GM13977 (cell line): ENCODE results near the gene BRME1.

Experiments
- DNase-seq: peaks from one replicate; pipeline ENCODE4 v3.0.0; 2012; ENCODE audit warnings: low spot score
- in situ Hi-C: fragments of 300-500 bp; cut with MboI; formaldehyde crosslinking; loops from one replicate; pipeline ENCODE4 v1.12.0; 2022; ENCODE audit warnings: low sequenced_read_pairs, low pct_unique_long_range_greater_than_20kb, mixed read lengths, inconsistent platforms; ENCODE audit not compliant: unreplicated experiment
- TF ChIP-seq, protein P1 (sequence below): IDR thresholded peaks from 2 replicates; pipeline ENCODE4 v1.5.1; 2012; ENCODE audit warnings: mild to moderate bottlenecking, control low read depth; ENCODE audit not compliant: insufficient read depth; ENCODE audit errors: extremely low read depth, missing control alignments

The BRME1 gene

DNA sequence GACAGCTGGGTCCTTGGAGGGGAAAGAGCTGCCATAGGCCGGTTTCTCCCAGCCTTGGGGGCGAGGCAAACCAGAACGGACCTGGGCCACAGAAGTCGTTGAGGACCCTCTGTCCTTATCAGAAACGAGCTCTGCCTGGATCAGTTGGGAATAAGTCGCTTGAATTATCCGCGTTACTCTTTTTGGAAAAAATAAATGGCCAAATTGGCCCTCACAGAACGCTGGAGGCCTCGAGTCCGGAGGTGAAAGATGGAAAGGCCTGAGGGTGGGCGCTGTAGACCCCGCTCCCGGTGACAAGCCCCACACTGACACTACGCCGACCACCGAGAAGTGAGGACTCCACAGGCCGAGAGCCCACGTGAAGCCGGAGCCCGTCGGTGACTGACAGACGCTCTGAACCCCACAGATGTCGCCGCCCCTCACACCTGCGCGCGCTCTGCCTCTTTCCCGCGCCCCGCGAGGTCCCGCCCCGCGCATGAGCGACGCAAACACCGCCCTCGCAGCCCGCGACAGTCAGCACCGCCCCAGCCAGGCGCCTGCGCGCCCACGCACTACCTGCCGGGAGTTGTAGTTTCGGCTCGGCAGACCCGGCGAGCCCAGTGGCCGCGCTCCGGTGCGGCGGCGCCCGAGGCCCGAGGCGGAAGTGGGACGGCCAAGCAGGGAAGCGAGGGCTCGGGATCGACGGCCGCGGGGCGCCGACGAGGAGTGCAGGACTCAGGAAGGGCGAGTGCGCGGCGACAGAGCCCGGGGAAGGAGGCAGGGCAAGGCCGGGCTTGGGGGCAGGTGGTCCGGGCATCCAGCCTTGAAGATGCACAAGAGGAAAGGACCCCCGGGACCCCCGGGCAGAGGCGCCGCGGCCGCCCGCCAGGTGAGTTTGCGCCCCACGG lies at the start of gene BRME1, which contains the start of gene CC2D1A:
Gene BRME1, minus strand, starts transcription at position 484 of the 887 bp plus-strand sequence. CDS start 1,225 bp downstream, outside the sequence.
Gene CC2D1A, plus strand, starts transcription at position 568 of the 887 bp plus-strand sequence. Its CDS starts 241 bp downstream, at position 809.
- TF ChIP-seq, protein P1, sequence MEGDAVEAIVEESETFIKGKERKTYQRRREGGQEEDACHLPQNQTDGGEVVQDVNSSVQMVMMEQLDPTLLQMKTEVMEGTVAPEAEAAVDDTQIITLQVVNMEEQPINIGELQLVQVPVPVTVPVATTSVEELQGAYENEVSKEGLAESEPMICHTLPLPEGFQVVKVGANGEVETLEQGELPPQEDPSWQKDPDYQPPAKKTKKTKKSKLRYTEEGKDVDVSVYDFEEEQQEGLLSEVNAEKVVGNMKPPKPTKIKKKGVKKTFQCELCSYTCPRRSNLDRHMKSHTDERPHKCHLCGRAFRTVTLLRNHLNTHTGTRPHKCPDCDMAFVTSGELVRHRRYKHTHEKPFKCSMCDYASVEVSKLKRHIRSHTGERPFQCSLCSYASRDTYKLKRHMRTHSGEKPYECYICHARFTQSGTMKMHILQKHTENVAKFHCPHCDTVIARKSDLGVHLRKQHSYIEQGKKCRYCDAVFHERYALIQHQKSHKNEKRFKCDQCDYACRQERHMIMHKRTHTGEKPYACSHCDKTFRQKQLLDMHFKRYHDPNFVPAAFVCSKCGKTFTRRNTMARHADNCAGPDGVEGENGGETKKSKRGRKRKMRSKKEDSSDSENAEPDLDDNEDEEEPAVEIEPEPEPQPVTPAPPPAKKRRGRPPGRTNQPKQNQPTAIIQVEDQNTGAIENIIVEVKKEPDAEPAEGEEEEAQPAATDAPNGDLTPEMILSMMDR = no peak
- in situ Hi-C loops = no loop called here
- peak; percentile 100 for DNase-seq

DNA sequence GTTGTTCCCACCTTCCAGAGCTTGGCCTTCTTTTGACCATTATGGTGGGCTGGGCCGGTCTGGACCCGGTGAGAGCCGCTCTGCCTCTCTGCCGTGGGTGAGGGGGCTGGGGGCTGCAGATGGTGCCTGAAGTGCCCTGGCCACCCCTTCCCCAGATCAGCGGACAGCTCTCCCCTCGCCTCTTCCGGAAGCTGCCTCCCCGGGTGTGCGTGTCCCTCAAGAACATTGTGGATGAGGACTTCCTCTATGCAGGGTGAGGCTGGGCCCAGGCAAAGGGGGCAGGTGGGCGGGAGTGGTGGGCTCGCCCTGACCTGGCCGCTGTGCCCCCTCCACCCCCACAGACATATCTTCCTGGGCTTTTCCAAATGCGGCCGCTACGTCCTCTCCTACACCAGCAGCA lies 48.3 kb upstream of the BRME1 start:
- in situ Hi-C loops = no loop called here

DNA sequence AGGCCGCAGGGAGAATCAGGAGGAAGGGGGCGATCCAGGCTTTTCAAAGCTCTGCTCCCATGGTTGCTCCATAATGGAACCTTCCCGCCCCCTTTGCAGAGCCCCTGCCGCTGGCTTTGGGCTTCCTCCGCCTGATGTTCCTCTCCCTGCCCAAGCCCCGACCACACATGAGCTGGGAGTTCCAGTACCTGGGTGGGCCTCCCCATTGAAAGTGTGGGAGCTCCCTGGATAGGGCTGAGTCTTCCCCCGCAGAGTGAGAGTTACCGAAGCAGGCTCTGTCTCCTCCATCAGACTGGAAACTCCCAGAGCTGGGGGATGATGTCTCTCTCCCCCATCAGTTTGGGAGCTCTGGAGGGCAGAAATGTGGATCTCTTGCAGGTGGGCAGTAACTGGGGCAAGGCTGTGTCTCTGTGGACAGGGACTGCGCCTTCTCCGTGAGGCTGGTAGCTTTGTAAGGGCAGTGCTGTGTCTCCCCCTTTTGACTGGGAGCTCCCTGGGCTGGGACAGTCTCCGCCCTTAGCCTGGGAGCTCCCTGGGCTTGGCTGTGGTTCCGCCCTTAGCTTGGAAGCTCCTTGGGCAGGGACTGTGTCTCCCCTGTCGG lies 47.1 kb upstream of the BRME1 start:
- TF ChIP-seq, protein P1 = no peak
- in situ Hi-C loops = no loop called here
- DNase-seq = no peak

More for the DNA sequence above, 48.3 kb upstream of the BRME1 start:
- TF ChIP-seq, protein P1 = no peak
- DNase-seq = no peak

DNA sequence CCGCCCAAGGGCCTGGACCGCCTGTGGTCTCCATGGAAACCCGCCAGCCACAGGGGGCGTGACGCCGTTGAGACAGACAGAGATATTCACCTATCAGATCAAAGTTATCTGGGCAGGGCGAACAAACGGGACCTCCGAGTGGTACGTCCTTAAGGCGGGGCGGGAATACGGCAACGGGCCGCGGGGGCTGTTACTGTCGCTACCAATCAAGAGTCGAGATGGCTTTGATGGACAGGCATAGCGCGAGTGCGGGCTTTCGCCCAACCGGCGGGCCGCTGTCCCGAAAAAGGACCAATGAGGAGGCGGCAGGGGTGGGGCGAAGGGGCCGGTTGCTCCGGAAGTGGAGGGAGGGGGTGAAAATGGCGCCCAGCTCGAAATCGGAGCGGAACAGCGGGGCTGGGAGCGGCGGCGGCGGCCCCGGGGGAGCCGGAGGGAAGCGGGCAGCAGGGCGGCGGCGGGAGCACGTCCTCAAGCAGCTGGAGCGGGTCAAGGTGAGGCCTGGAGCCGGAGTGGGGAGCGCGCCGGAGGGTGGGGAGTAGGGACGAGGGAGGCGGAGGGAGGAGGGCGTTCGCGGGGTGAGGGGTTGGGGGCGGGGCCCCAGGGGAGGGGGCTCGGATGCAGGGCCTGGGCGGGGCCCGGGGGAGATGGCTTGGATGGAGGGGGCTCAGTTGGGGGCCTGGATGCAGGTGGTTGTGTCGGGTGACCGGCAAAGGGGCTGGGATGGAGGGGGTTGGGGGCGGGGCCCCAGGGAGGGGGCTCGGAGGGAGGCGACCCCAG lies 46.4 kb upstream of the BRME1 start, which contains the start of gene DCAF15:
Gene DCAF15, plus strand, starts transcription at position 356 of the 777 bp plus-strand sequence. Its CDS starts 4 bp downstream, at position 360.
- DNase-seq = peak; percentile 100
- in situ Hi-C loops = no loop called here
- TF ChIP-seq, protein P1 = no peak

DNA sequence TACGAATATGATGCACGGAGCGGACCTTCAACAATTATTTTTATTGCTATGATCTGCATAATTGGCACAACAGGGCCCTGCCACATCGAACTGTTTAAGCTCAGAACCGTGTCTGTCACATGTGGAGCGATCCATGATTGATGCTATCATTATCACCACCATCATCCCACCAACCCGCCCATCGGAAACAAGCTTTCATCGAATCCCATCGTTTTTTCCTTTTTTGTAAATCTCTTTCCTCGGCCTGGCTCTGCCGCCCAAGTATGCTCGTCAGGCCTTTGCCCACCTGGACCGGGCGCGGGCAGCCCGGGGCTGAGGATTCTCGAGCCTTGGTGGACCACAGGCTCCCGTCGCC lies 45.9 kb upstream of the BRME1 start:
- DNase-seq = no peak
- in situ Hi-C loops = no loop called here
- TF ChIP-seq, protein P1 = no peak

DNA sequence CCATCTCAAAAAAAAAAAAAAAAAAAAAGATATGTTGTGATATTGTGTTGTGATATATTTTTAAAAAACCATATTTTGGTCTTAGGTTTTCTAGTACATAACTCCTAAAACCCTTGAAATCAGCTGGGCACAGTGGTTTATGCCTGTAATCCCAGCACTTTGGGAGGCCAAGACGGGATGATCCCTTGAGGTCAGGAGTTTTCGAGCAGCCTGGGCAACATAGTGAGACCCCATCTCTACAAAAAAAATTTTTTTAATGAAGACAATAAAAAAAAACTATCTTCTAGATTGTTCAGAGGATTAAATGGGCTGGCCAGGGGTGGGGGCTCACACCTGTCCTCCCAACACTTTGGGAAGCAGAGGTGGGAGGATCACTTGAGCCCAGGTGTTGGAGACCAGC lies 45.1 kb upstream of the BRME1 start:
- TF ChIP-seq, protein P1 = no peak
- in situ Hi-C loops = no loop called here
- DNase-seq = no peak
